Globus pallidus (tissue), 1 donor: ENCODE measurements around the gene ESYT3.
"Not testable (repeated sequence)": the region's sequence is repeated elsewhere in the genome, so short reads cannot be mapped to it uniquely, and the experiment has no call there.

Experiments
- DNase-seq: peaks from one replicate; pipeline ENCODE4 v3.0.0-alpha.2; 2015; ENCODE audit warnings: low spot score

ESYT3 gene

DNA sequence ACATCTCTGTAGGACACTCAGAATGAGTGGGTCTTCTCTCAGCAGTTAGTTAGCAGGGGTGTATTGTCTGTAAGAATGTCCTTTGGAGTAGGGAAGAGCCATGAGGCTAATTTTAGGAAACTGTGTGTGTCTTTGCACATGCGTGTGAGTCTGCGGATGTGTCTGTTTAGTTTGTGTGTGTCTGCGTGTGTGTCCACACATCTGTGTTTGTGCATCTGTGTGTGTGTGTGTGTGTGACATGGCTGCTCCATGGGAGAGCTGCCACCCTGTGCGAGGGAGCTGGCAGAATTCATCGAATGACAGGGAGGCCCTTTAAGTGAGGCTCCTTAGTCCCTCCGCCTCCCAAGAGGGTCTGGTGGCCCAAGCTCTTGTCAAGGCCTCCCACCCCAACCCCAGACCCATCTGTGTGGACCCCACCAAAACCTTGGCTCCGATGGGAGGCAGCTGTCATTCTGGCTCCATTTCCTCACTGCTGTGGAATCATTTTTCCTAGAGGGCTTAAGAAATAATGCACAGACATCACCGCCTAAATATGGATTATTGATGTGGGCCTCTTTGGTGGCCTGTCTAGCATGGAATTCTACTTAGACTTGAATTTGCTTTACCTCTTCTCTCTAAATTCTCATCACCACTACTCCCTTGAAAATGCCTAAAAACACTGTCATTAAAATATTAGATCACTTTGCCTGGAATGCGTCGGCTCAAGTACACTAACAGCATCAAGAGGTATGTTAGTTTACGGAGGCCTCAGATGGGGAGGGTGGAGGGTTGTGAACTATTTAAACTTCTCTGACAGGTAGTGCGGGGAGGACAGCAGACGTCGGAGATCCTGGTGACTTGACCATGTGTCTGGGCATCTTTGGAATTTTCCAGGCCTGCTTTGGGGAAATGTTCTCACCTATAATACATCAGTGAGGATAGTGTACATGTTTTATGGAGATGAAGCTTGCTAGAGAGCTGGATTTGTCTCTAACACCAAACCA, 9.4 kb downstream of the ESYT3 start:
- no peak for DNase-seq

DNA sequence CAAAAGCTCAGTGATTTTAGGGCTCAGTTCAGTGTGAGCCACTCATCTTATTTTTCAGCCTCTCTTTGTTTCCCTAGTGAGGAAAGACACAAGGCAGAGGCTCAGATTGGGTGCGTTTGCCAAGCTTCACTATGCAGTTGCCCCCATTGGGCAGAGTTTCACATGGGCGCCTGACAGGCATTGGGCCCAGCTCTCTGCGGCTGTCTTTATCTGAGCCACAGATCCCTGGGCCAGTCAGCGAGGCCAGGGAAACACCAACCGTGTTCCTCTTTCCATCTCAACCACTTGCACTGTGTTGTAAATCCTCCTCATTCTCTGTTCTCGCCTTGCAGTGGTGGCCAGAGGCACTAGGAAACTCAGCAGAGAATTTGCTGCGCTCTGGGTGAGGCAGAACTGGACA, 10.8 kb downstream of the ESYT3 start:
- no peak for DNase-seq

DNA sequence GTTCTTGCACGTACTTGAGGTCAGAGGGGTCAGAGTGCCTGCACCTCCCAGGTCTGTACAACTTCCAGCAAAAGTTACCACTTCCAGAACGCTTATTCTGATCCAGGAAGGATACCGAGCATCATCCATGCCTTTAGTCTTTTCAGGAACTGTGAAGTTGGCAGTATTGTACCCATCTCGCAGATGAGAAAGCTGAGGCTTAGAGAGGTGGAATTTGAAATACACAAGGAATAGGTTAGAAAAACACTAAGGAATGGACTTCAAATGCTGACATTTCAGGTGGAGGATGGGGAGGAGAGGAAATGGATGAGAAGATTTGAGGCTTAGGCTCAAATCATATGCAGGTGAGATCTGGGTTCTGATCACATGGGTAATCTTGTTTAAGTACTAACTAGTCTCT, 11.2 kb downstream of the ESYT3 start:
- DNase-seq, result no peak

DNA sequence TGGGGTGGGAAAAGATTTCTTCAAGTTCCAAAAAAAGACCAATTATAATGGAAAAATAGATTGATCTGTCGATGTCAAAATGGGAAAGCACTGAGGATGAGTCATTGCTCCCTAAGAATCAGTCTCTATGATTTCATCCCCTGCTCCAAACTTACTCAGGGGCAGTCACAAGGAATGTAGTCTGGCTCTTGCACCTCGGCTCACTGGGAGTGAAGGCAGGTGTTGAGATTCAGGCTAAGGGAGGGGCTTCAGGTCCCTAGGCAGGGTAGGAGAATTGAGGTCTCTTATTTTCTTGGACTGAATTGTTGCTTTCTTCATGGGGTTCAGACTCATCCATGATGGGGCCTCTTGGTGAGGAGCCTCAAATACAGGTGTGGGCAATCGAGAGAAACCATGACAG, 14.2 kb downstream of the ESYT3 start:
- DNase-seq, result no peak

DNA sequence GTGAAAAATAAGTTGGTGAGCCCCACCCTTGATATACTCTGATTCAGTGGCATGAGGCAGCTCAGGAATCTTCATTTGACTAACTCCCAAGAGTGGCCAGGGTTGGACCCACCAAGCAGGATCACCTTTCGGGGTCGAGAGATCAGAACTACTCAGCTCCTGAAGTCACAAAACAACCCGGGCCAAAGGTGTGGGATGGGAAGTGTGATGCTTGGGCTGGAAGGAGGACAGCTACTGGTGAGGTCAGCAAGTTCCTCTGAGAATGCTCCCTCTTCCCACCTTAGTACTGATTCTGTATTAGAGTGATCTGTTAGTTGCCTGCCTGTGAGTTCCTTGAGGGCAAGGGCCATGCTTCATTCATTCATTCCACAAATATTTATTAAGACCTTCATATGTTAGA, 15.1 kb downstream of the ESYT3 start:
- no peak for DNase-seq

DNA sequence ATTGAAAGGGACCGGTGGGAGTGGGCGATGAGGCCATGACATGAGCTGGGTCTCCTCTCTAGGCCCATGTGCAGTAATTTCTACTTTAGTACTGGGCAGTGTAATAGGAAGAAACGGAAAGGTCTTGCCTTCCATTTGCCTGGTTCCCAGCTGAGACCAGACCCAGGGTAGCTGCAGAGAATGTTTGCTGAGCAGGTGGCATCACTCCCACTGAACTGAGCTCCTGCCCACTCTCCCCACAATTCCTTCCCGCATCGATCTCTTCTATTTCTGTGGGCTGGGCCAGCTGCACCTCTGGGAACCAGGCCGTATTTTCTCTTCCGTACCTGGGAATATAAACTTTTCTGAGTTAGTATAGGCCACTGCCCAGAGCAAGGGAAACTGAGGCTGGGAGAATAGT, 15.8 kb downstream of the ESYT3 start:
- no peak for DNase-seq

DNA sequence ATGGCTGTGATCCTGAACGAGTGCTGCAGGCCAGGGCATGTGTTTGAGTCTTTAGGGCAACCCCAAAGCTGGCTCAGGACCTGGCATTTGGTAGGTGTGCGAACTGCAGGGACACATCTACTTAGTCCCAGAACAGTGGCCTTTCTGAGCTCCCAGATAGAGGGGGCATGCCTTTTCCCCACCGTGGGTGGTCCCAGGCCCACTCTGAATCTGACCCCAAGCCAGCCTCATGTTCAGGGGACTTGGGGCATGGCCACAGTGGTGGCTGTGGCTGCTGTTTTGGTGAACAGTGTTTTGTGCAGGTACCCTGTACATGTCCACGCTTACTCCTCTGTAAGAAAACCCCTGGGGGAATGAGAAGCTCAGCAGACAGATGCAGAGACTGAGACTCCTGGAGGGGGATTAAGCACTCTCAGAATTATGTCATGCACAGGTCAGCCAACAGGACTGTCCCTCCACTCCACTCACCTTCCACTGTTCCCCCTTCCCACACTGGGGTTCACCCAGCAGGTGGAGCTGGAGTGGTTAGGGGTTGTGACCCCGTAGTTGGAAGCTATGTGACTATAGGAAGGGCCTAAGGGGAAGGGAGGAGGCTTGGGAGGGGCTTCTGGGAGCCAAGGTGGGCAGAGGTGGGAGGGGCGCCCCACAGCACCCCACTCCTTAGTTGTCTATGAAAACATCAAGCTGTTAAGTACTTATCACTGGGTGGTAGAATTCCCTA, 16.4 kb downstream of the ESYT3 start:
- no peak for DNase-seq

DNA sequence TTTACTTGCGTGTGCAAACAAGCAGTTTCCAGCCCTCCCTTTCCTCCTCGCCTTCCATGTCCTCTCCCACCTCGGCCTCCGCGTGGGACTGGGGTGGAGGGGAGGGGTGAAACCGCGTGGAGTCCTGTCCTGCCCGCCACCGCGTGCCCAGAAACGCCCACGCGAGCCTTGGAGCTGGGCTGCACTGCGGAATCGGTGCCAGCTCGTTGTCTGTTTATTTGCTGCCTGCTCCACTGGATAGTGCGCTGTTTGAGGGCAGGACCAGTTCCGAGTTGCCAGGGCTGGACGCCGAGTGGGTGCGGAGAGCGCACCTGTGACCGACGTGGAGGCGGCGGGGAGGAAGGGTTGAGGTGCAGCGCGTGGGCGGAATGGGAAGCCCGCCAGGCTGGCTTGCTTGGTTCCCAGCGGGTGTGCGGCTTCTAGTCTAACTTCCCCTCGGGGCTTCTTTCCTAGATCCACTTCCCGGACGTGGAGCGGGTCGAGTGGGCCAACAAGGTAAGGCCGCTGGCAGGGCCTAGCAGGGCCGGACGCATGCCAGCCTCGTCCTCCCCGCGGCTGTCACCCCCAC, 17.3 kb downstream of the ESYT3 start:
- no peak for DNase-seq

DNA sequence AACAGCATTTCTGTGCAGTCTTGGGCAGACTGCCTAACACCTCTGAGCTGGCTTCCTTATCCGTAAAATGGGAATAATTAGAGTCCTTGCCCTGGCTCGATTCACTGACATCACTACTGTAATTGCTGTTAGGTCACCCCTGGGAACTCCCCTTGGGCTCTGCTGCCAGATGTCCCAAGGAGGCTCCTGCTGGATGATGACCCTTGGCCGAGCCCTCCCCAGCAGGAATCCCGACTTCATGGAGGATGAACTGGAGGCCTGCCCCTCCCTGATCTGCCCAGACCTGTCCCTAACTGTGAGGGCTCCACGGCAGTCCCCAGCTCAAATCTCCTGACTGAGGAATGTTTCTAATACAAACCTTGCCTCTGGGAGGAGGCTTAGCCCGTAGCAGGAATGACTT, 18.0 kb downstream of the ESYT3 start:
- no peak for DNase-seq

DNA sequence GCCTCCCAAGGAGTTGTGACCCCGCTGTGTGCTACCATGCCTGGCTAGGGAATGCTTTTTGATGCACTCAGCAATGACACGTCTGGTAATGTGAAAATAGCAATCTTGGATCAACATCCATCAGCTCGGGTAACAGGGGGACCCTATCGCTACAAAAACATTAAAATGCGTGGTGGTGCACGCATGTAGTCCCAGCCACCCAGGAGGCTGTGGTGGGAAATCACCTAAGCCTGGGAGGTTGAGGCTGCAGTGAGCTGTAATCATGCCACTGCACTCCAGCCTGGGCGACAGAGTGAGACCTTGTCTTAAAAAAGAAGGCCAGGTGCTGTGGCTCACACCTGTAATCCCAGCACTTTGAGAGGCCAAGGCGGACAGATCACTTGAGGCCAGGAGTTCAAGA, 19.5 kb downstream of the ESYT3 start:
- DNase-seq, result not testable (repeated sequence)

DNA sequence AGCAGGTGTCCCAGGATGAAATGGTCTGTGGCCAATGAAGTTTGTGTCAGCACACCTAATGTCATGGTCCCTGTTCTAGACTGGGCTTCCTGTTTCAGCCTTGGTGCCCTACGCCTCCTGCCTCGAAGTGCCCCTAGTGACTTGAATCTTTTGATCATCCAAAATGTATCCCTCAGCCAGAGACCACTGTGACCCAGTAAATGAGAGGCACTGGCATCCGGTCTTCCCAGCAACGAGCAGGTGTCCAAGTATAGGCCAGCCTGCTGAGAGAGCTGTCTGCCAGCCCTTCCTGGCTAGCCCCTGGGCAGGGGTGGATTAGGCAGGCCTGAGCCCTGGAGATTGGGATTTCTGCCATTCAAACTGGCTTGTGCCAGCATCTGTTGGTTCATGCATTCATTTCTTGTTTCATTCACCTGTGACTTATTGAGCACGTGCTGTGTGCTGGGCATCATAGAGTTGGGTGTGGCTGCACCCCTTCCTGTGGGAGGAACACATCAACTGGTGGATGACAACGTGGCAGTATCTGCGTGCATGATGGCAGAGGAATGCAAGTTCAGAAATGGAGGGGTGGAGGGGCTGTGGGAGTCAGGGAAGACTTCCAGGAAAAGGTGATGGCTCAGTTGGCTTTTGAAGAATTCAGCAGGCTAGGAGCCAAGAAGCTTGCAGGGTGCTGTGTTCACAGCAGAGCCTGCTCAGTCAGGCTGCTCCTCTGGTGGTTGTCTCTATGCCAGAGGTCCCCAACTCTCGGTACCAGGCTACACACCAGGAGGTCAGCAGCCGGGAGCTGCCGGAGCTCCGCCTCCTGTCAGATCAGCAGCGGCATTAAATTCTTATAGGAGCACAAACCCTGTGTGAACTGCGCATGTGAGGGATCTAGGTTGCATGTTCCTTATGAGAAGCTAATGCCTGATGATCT, 21.6 kb downstream of the ESYT3 start:
- no peak for DNase-seq

DNA sequence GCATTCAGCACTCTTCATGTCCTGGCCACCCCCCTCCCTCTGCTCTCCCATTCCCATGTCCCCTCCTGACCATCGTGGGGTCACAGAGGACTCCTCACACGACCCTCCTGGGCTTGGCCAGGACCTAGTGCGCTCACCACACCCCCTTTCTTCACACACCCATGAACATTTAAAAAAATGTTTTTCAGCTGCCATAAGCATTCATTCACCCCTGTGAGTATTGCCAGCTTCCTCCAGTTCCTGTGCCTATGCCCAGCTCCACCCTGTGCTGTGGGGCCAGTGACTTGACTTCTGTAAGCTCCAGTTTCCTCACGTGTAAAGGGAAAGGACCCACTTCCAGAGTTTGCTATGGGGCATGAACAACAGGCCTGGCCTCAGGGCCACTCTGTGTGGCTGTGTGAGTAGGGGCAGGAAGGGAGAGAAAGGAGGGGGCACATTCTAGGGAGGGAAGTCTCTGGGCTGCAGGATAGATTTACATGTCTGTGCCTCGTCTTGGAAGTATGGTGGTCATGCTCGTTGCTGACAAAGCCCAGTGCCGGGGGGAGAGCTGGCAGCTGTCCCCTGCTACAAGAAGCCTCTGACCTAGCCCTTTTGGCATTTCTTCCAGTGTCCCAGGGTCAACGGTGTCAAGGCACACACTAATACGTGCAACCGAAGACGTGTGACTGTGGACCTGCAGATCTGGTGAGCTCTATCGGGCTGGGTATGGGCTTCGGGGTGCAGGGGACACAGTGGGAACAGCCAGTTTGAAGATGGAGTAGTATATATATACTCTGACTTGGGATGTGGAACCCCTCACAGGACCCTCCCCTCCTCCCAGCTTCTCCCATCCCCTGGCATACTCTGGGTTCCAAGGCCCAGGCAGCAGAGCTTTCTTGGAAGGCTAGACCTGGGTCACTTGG, 22.8 kb downstream of the ESYT3 start:
- DNase-seq, result no peak

DNA sequence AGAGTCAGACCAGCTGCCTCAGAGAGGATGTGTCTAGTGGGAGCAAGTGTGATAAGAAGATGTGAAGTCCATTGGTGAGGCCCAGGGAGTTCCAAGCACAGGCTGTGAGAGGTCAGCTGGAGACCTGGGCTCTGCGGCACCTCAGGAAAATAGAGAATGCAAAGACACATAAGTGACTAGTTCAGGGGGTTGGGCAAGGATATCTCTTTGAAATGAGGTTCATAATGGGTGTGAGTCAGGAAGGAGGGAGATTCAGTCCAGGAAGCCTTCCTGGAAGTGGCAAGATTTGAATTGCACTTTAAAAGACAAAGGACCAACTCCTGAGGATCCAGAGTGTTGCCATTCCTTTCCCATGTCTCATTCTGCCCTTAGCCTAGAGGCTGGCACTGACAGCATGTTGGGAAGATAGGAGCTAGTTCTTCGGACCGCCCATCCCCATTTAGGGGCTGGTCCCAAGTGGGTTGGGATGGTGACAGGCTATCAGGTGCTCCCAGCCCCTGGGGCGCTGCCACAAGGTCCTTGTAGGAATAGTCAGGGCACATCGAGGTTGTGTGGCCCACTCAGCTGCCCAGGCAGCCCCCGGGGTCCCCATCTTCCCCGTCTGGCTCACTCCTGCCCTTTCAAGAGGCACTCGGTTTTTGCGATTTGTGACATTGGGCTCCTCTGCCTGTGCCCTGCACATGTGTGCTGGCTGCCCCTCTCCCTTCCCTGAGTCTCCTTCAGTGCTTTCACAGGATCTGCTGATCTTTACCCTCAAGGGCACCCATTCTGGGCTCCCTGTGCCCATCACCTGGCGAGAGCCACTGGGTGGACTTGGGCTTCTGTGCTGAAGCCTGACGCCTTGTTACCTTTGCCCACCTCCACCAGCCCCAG, 23.7 kb downstream of the ESYT3 start:
- no peak for DNase-seq

DNA sequence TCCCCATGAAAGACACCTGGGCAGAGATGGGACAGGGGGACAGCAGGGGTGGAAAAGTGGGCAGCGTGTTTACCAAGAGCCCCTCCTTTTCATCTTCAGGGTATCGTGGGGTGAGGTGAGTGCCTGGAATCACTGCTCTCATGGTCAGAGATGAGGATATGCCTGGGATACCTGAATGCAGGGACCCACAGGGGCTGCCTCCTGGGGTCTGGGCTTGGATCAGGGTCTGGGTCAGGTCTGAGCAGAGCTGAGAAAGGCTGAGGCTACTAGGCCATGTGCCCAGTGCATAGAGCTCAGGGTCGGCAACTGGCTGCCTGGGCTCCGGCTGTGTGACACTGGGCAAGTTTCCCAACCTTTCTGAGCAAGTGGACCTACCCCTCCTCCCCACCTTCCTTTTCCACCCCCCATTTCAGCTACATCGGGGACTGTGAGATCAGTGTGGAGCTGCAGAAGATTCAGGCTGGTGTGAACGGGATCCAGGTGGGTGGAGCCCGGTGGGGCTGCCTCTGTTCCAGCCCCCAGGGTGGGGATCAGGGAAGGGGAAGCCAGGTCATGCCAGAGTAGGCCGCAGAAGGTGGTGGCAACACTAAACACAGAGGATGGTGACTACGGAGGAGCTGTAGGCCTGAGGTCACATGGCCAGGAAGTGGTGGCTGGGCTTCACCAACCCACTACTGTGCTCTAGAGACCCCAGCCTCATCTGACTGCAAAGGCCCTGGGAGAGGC, 24.5 kb downstream of the ESYT3 start:
- DNase-seq, result no peak

DNA sequence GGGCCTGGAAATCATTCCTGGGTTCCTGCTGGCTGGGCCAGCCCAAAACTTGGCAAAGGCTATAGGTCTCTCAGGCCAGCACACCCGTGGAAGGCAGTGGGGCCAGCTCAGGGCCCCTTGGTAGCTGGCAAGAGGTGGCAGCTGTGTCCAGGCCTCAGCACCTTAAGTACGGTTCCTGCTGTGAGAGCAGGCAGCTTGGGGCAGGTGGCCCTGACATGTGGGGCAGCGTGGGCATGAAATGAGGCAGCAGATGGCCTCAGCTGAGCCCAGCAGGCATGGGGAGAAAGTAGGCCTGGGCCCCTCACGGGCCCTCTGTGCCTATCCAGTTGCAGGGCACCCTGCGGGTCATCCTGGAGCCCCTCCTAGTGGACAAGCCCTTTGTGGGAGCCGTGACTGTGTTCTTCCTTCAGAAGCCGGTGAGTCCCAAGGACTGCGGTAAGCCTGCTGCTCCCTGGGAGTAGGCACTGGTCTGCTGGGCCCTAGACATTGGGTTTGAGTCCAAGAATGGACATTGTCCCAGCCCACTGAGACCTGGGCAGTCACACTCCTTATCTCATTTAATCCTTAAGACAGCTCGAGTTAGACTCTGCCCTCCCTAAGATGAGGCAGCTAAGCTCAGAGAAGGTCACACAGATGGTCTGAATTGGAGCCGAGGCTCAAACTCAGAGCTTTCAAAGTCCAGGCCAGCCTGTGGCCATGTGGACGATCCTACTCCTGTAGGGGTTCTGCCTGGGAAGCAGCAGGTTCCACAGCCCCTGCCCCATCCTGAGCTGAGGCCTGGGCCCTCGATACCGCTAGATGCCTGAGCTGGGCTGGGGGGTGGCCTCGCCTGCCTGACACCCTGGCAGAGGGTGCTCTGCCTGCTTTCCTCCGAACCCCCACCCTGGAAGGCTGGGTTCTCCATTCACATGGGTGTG, 25.5 kb downstream of the ESYT3 start:
- DNase-seq, result no peak

DNA sequence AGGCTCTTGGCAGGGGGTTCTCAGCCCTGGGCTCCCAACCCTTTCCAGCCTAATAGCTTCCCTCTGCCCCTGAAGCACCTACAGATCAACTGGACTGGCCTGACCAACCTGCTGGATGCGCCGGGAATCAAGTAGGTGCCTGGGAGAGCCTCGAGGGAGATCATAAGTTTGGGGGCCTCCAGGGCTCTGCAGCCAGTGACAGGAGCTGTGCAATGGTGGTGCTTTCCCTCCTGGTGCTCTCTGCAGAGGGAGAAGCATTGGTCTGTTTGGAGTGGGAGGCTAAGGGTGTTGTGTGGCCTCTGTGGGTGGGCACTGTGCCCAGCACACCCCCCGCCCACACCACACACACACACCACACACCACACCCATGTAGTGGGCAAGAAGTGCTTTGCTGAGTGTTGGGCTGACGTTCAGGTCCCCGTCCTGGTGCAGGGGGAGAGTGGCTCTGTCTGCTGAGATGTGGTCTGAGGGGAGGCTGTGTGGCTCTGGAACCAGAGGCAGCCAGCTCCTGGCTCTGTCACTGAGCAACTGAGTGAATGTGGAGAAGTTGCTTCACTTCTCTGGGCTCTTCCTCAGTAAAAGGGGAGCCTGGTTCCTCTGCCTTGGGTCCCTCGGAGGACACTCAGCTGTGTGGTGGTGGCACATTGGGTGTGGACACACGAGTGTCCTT, 26.3 kb downstream of the ESYT3 start:
- DNase-seq, result no peak

DNA sequence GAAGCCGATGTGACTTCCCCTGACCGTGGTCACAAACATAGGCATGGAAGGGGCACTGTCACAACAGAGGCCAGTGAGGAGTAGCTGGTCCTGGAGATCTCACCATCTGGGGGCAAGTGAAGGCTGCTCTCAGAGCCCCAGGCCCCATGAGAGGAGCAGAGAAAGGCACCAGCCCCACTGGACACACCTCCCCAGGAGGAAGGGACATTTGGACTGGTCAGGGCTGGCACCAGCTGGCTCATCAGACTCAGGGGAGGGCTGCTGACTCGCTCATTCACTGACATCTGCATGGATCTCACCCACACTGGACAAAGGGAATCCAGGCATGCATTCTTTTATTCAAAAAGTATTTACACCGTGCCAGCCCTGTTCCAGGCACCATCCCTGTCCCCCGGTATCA, 26.8 kb downstream of the ESYT3 start:
- DNase-seq, result no peak
